ENCODE results near the gene HRG. TPM values are rescaled to one million over a fixed set of nuclear protein-coding genes. Genes with fewer than 3 reads are reported as not detected.
"Not testable (repeated sequence)": the region's sequence is repeated elsewhere in the genome, so short reads cannot be mapped to it uniquely, and the experiment has no call there.

The HRG gene
- total RNA-seq, 1 donor from 2014 or later = not detected

DNA sequence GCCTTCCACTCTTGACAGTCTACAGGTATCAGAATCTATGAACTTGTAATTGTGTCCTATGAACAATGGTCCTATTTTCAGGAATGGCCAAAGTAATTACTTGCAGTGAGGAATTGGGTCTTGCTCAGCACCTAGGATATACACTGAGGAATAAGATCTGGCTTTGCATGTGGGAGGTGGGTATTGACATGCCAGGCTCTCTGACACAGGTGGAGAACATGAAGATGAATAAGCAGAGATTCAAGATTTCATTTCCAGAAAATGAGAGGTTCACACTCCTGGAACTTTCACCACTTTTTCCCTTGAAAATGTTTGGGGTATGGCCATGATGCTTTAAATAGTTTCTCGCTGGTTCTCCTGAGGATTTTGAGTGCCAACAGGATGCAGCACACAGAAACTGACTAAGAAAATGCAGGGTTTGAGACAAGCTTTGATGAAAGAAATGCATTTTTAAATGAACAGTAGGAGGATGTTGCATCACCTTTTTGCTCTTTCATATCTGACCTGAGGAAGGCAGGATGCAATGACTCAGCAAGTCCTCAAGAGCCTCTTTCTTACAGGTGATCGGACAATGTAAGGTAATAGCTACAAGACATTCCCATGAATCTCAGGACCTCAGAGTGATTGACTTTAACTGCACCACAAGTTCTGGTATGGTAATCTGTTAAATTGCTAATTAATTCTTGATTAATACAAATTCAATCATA, 3.7 kb downstream of the HRG start:
- intact Hi-C loops (cut with micrococcal nuclease) = no loop called here
- H3K36me3 Mint-ChIP-seq (ENCODE audit: low read depth) = no peaks in the 10 kb centered on the region
- DNase-seq (ENCODE audit: low spot score) = no peak
- H3K27me3 Mint-ChIP-seq (ENCODE audit: low read depth) = peaks cover 16% of the 10 kb centered on the region
- H3K4me3 Mint-ChIP-seq (ENCODE audit: low read depth) = no peak overlapping the region
- H3K9me3 Mint-ChIP-seq = no peaks in the 10 kb centered on the region
- peaks cover 13% of the 10 kb centered on the region for H3K4me1 Mint-ChIP-seq (ENCODE audit: low read depth)
- no peak overlapping the region for H3K27ac Mint-ChIP-seq

- Mint-ChIP-seq H3K27me3 (ENCODE audit: low read depth) (peaks cover 20% of the 10 kb centered on the region), H3K9me3 (no peaks in the 10 kb centered on the region), H3K36me3 (ENCODE audit: low read depth) (no peaks in the 10 kb centered on the region), H3K4me1 (ENCODE audit: low read depth) (peaks cover 13% of the 10 kb centered on the region), H3K27ac (no peak overlapping the region), H3K4me3 (ENCODE audit: low read depth) (no peak overlapping the region)
- DNase-seq (ENCODE audit: low spot score) = no peak
- intact Hi-C loops (cut with micrococcal nuclease) = no loop called here
Measured at GRCh38 chr3:186670155-186670554, 4.3 kb downstream of the HRG start.

DNA sequence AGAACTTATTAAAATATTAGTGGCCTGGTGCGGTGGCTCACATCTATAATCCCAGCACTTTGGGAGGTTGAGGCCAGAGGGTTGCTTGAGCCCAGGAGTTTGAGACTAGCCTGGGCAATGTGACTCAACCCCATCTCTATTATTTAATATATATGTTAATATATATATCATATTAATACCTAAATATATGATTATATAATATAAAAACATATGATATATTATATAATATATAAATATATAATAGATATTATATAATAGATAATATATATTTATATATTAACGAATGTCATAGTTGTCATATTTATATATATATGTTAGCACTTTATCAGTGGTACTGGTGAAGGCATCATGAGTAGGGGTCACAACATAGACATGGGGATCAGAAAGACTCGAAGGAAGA, 5.2 kb downstream of the HRG start:
- H3K4me1 Mint-ChIP-seq (ENCODE audit: low read depth) = peaks cover 13% of the 10 kb centered on the region
- peaks cover 17% of the 10 kb centered on the region for H3K27me3 Mint-ChIP-seq (ENCODE audit: low read depth)
- H3K9me3 Mint-ChIP-seq = no peaks in the 10 kb centered on the region
- DNase-seq (ENCODE audit: low spot score) = no peak
- no peak overlapping the region for H3K4me3 Mint-ChIP-seq (ENCODE audit: low read depth)
- intact Hi-C loops (cut with micrococcal nuclease) = no loop called here
- H3K27ac Mint-ChIP-seq = no peak overlapping the region
- H3K36me3 Mint-ChIP-seq (ENCODE audit: low read depth) = no peaks in the 10 kb centered on the region

DNA sequence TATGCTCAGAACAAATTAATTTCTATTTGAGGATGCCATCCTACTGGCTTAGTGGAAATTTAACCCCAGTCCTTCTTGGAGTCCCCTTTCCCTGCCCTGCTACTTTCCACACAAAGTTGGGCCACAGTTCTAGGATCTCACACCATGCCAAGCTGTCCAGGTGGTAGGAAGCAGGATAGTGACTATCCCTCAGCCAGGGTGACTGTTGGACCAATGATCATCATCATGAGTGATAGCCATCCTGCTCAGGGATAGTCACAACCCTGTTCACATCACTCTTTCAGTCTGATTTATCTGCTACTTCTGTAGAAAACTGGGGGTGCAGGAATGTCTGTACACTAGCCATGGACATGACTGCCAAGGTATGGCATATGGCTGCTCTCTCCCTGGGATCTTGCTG, 12.8 kb downstream of the HRG start:
- H3K4me3 Mint-ChIP-seq (ENCODE audit: low read depth) = no peak overlapping the region
- intact Hi-C loops (cut with micrococcal nuclease) = no loop called here
- H3K9me3 Mint-ChIP-seq = peaks cover 3% of the 10 kb centered on the region
- no peaks in the 10 kb centered on the region for H3K36me3 Mint-ChIP-seq (ENCODE audit: low read depth)
- no peak for DNase-seq (ENCODE audit: low spot score)
- H3K27ac Mint-ChIP-seq = no peak overlapping the region
- H3K27me3 Mint-ChIP-seq (ENCODE audit: low read depth) = peaks cover 48% of the 10 kb centered on the region
- no peaks in the 10 kb centered on the region for H3K4me1 Mint-ChIP-seq (ENCODE audit: low read depth)

DNA sequence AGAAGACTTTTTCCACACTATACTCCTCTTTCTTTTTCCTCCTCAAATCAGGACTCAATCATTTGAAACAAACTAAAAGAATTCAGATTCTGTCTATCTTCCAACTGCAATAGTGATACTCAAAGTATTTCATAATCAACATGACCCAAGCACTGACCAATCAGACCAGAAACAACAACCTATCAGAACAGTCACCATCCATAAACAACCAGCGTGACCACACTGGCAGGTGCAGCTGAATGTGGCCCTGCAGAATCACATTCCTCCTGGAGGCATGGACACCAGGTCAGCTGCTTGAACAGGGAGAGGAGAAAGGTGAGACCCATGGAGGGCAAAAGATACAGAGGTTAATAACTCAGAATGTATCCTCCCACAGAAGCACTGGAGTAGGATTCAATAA, 13.3 kb downstream of the HRG start:
- Mint-ChIP-seq H3K9me3 (peaks cover 3% of the 10 kb centered on the region), H3K27ac (no peak overlapping the region), H3K4me1 (ENCODE audit: low read depth) (no peaks in the 10 kb centered on the region), H3K36me3 (ENCODE audit: low read depth) (no peaks in the 10 kb centered on the region), H3K27me3 (ENCODE audit: low read depth) (peaks cover 43% of the 10 kb centered on the region), H3K4me3 (ENCODE audit: low read depth) (no peak overlapping the region)
- intact Hi-C loops (cut with micrococcal nuclease) = no loop called here
- DNase-seq (ENCODE audit: low spot score) = no peak

- Mint-ChIP-seq H3K27ac (no peak overlapping the region), H3K4me1 (ENCODE audit: low read depth) (no peaks in the 10 kb centered on the region), H3K27me3 (ENCODE audit: low read depth) (peaks cover 47% of the 10 kb centered on the region), H3K36me3 (ENCODE audit: low read depth) (no peaks in the 10 kb centered on the region), H3K4me3 (ENCODE audit: low read depth) (no peak overlapping the region), H3K9me3 (peaks cover 15% of the 10 kb centered on the region)
- intact Hi-C loops (cut with micrococcal nuclease) = no loop called here
- DNase-seq (ENCODE audit: low spot score) = no peak
Measured at GRCh38 chr3:186680869-186681268, 15.1 kb downstream of the HRG start.

DNA sequence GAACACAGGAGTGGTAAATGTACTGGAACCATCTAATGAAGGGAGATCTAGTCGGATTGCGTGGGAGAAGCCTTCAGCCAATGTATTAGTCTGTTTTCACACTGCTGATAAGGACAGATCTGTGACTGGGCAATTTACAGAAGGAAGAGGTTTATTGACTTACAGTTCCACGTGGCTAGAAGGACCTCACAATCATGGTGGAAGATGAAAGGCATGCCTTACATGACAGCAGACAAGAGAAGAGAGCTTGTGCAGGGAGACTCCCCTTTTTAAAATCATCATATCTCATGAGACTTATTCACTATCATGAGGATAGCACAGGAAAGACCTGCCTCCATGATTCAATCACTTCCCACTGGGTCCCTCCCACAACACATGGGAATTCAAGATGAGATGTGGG, 17.0 kb downstream of the HRG start:
- intact Hi-C loops (cut with micrococcal nuclease) = no loop called here
- Mint-ChIP-seq H3K27me3 (ENCODE audit: low read depth) (peaks cover 44% of the 10 kb centered on the region), H3K9me3 (peaks cover 15% of the 10 kb centered on the region), H3K4me1 (ENCODE audit: low read depth) (peaks cover 2% of the 10 kb centered on the region), H3K27ac (no peak overlapping the region), H3K36me3 (ENCODE audit: low read depth) (no peaks in the 10 kb centered on the region), H3K4me3 (ENCODE audit: low read depth) (no peak overlapping the region)
- no peak for DNase-seq (ENCODE audit: low spot score)

DNA sequence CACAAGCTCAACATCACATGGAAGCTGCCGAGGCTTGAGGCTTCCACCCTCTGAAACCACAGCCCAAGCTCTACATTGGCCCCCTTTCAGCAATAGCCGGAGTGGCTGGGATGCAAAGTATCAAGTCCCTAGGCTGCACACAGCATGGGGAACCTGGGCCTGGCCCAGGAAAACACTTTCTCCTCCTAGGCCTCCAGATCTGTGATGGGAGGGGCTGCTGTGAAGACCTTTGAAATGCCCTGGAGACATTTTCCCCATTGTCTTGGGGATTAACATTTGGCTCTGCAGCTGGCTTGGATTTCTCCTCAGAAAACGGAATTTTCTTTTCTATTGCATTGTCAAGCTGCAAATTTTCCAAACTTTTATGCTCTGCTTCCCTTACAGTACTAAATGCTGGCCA, 18.2 kb downstream of the HRG start:
- Mint-ChIP-seq H3K36me3 (ENCODE audit: low read depth) (no peaks in the 10 kb centered on the region), H3K27ac (no peak overlapping the region), H3K4me3 (ENCODE audit: low read depth) (no peak overlapping the region), H3K4me1 (ENCODE audit: low read depth) (peaks cover 2% of the 10 kb centered on the region), H3K27me3 (ENCODE audit: low read depth) (peaks cover 43% of the 10 kb centered on the region), H3K9me3 (peaks cover 15% of the 10 kb centered on the region)
- no peak for DNase-seq (ENCODE audit: low spot score)
- intact Hi-C loops (cut with micrococcal nuclease) = no loop called here

GRCh38 chr3:186686475-186686874, 20.7 kb downstream of the HRG start:
- intact Hi-C loops (cut with micrococcal nuclease); H3K27ac Mint-ChIP-seq; H3K4me1 Mint-ChIP-seq (ENCODE audit: low read depth); H3K4me3 Mint-ChIP-seq (ENCODE audit: low read depth); H3K36me3 Mint-ChIP-seq (ENCODE audit: low read depth); DNase-seq (ENCODE audit: low spot score): not testable (repeated sequence)
- Mint-ChIP-seq H3K9me3 (peaks cover 15% of the 10 kb centered on the region), H3K27me3 (ENCODE audit: low read depth) (peaks cover 47% of the 10 kb centered on the region)

DNA sequence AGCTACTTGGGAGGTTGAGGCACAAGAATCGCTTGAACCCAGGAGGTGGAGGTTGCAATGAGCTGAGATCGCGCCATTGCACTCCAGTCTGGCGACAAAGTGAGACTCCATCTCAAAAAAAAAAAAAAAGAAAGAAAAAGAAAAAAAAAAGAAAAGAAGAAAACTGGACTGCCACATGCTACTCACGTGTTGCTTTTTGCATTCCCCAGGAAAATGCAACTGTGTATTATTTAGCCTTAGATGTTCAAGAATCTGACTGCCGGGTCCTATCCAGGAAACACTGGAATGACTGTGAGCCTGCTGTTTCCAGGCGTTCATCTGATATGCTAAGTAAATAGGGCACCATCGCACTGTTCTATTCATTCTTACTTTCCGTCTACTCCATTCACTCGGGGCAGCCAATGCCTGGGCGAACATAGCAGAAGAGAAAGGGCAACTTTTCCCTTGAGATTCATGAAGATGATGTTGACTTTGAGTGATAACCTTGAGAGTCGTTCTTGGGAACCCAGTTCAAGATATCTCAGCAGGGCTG, 21.4 kb downstream of the HRG start:
- DNase-seq (ENCODE audit: low spot score) = no peak
- Mint-ChIP-seq H3K27me3 (ENCODE audit: low read depth) (peaks cover 48% of the 10 kb centered on the region), H3K27ac (no peak overlapping the region), H3K4me1 (ENCODE audit: low read depth) (peaks cover 4% of the 10 kb centered on the region), H3K9me3 (peaks cover 12% of the 10 kb centered on the region), H3K4me3 (ENCODE audit: low read depth) (no peak overlapping the region), H3K36me3 (ENCODE audit: low read depth) (no peaks in the 10 kb centered on the region)
- intact Hi-C loops (cut with micrococcal nuclease) = no loop called here

GRCh38 chr3:186690304-186690703, 24.5 kb downstream of the HRG start:
- H3K4me1 Mint-ChIP-seq (ENCODE audit: low read depth); H3K9me3 Mint-ChIP-seq; H3K36me3 Mint-ChIP-seq (ENCODE audit: low read depth); DNase-seq (ENCODE audit: low spot score); H3K4me3 Mint-ChIP-seq (ENCODE audit: low read depth); H3K27ac Mint-ChIP-seq; intact Hi-C loops (cut with micrococcal nuclease): not testable (repeated sequence)
- peaks cover 47% of the 10 kb centered on the region for H3K27me3 Mint-ChIP-seq (ENCODE audit: low read depth)

DNA sequence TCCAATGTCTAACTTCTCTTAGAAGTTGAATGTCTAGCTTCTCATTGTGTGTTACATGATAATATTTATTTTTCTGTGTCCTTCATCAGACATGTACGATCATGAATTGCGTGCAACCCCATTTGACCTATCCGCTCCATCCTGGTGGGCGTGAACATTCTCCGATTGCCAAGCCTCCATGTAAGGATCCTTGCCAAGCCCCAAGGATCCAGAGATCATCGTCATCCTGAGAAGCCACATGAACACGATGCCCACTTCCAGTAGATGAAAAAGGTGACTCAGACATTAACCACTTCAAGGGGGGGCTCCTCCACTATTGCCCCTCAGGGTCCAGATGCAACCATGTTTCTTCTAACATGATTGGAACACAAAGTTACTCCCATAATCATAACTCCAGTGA, 25.9 kb downstream of the HRG start:
- Mint-ChIP-seq H3K4me1 (ENCODE audit: low read depth) (peaks cover 4% of the 10 kb centered on the region), H3K27me3 (ENCODE audit: low read depth) (peaks cover 39% of the 10 kb centered on the region), H3K9me3 (no peaks in the 10 kb centered on the region), H3K4me3 (ENCODE audit: low read depth) (no peak overlapping the region), H3K36me3 (ENCODE audit: low read depth) (no peaks in the 10 kb centered on the region), H3K27ac (no peak overlapping the region)
- intact Hi-C loops (cut with micrococcal nuclease) = no loop called here
- DNase-seq (ENCODE audit: low spot score) = no peak

DNA sequence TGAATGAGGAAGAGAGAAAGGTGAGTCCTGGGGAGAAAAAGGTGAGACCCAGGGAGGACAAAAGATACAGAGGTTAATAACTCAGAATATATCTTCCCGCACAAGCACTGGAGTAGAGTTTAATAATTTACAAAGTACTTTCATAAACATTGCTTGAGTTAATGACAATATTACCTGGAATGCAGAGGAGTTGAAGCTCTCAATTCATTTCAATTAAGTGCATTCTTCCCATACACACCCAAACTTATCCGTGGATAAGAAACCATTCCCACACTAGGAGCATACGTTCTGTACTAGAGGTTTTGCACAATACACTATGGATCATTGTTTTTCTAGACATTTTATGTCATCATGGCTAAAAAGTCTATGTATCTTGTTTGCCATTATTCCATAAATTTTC, 28.0 kb downstream of the HRG start:
- no peak for DNase-seq (ENCODE audit: low spot score)
- H3K27ac Mint-ChIP-seq = no peak overlapping the region
- H3K36me3 Mint-ChIP-seq (ENCODE audit: low read depth) = no peaks in the 10 kb centered on the region
- H3K9me3 Mint-ChIP-seq = no peaks in the 10 kb centered on the region
- H3K4me3 Mint-ChIP-seq (ENCODE audit: low read depth) = no peak overlapping the region
- intact Hi-C loops (cut with micrococcal nuclease) = no loop called here
- H3K4me1 Mint-ChIP-seq (ENCODE audit: low read depth) = peaks cover 2% of the 10 kb centered on the region
- peaks cover 31% of the 10 kb centered on the region for H3K27me3 Mint-ChIP-seq (ENCODE audit: low read depth)

All from activated T-helper 2 cell treated with anti-CD3 and anti-CD28 coated beads, Interferon-gamma antibody, Interleukin-2, Interleukin-4, amounts not matched to agents 10 μg/mL and 5 μg/mL and 100 μg/mL, durations not matched to agents 14 hours and 24 hours and 36 hours (primary cell).